Measurements from ENCODE around the gene CRKL.
A peak's percentile ranks its signal among the peaks of the same experiment; 100 is the strongest.
"Not testable (repeated sequence)": the region's sequence is repeated elsewhere in the genome, so short reads cannot be mapped to it uniquely, and the experiment has no call there.

CRKL gene

GRCh38 chr22:20916916-20917810 lies at the start of gene CRKL:
Gene CRKL (plus strand): TSS chr22:20917407. CDS start chr22:20917935, 528 bp downstream.
- peak; percentile 89 to 93 for DNase-seq (ENCODE audit: low read depth in 2 of 2)

GRCh38 chr22:20868025-20868962 lies 48.9 kb upstream of the CRKL start:
- no peak for DNase-seq (ENCODE audit: low read depth in 2 of 2)

DNA sequence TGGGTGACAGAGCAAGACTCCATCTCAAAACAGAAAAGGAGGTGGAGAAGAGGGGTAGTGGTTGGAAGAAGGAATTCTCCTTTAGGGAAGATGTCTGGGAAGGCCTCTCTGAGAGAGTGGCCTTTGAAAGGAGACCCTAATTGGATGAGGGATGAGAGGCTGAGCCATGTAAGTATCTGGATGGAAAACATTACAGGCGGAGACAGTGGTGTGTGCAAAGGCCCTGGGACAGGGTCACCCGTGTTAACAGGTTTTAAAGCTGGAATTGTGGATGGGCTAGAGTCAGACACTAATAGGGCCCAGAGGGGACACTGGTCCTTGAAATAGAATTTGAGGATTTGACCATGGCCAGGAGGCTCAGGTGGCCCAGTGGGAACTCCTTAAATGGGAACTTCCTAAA lies 48.0 kb upstream of the CRKL start:
- DNase-seq (ENCODE audit: low read depth in 2 of 2): no peak

- no peak for DNase-seq (ENCODE audit: low read depth in 2 of 2)
Measured at GRCh38 chr22:20873214-20873613, 44.0 kb upstream of the CRKL start.

GRCh38 chr22:20875296-20875695 lies 41.9 kb upstream of the CRKL start:
- DNase-seq (ENCODE audit: low read depth in 2 of 2): no peak

GRCh38 chr22:20877715-20878114 lies 39.5 kb upstream of the CRKL start:
- no peak for DNase-seq (ENCODE audit: low read depth in 2 of 2)

GRCh38 chr22:20881231-20881630 lies 36.0 kb upstream of the CRKL start:
- DNase-seq (ENCODE audit: low read depth in 2 of 2): no peak

DNA sequence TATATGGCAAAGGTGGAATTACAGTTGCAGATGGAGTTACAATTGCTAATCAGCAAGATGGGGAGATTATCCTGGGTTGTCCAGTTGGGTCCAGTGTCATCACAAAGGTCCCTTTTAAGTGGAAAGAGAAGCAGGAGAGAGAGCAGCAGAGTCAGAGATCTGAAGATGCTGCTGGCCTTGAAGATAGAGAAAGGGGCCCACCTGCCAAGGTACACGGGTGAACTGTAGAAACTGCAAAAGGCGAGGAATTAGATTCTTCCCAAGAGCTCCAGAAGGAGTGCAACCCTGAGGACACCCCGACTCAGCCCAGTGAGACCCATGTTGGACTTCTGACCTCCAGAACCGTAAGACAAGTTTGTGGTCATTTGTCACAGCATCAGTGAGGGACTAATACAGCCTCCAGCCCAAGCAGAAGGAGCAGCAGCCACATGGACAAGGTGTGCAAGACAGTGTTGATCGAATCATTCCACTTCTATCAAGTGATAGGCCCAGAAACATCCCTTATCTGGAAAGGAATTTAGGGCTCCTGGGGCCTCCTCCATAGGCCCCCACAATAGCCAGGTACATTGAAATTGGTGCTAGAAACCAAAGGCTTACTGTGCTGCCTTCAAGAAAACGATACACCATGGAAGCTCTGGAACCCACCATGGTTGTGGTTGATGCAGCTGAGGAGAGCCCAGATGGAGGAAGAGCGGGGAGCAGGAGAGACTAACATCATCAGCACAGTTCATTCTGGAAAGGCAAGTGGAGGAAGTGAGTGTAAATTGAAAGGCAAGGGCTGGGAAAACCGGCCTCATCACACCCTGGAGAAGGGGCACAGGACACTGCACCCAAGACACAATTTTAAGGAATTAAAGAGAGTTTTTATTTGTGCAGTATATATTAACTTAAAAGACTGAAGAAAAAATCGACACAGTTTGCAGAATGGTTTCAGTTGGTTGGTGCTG lies 35.1 kb upstream of the CRKL start:
- no peak for DNase-seq (ENCODE audit: low read depth in 2 of 2)

- no peak for DNase-seq (ENCODE audit: low read depth in 2 of 2)
Measured at GRCh38 chr22:20882855-20883254, 34.4 kb upstream of the CRKL start.

GRCh38 chr22:20884454-20884853 lies 32.8 kb upstream of the CRKL start:
- no peak for DNase-seq (ENCODE audit: low read depth in 2 of 2)

- DNase-seq (ENCODE audit: low read depth in 2 of 2): no peak
Measured at GRCh38 chr22:20885017-20885556, 32.1 kb upstream of the CRKL start.

DNA sequence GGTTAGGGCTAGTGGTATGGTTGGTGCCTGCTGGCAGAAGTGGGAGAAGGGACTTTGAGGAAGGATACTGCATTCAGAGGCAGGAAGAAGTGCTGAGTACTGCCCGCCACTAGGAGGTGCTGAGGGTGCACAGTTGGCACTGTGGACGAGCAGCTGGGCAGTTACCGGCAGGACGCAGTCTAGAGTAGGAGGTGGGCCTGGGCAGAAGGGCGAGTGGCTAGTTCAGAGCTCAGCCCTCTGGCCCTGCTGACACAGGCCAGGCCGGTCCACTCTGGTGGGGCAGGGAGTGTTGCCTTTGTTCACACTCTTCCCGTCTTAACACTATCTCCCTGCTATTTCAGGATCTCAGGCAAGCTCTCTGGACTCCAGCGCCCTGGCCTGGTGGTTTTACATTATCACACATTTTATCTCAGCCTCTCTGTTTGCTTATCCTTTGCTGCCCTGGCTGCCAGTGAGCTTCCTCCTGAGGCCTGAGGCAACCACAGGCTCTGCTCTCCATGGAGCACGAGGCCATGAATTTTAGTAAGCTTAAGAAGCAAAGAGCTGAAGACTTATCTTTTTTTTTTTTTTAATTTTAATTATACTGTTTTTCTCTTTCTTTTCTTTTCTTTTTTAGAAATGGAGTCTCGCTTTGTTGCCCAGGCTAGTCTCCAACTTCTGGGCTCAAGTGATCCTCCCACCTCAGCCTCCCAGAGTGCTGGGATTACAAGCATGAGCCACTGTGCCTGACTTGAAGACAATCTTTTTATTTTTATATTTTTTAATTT lies 31.5 kb upstream of the CRKL start:
- DNase-seq (ENCODE audit: low read depth in 2 of 2): peak; percentile 19 to 23

DNA sequence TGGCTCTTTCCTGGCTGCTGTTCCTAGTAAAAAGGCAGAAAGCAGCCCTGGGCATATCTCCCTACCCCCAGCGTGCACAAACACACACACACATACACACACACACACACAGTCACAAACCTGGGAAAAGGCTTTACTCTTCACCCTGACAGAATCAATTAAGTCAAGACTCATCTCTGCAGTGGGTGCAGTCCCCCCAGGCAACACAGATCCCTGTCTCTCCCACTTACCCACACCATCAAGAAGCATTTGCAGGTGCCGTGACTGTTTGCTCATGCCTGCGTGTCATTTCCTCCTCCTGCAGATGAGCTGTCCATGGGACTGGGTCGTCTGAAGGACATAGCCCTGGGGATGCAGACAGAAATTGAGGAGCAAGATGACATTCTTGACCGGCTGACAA lies 29.8 kb upstream of the CRKL start:
- DNase-seq (ENCODE audit: low read depth in 2 of 2): no peak

GRCh38 chr22:20889025-20889704 lies 28.0 kb upstream of the CRKL start:
- DNase-seq (ENCODE audit: low read depth in 2 of 2): no peak

- DNase-seq (ENCODE audit: low read depth in 2 of 2): no peak
Measured at GRCh38 chr22:20889904-20890540, 27.2 kb upstream of the CRKL start.

DNA sequence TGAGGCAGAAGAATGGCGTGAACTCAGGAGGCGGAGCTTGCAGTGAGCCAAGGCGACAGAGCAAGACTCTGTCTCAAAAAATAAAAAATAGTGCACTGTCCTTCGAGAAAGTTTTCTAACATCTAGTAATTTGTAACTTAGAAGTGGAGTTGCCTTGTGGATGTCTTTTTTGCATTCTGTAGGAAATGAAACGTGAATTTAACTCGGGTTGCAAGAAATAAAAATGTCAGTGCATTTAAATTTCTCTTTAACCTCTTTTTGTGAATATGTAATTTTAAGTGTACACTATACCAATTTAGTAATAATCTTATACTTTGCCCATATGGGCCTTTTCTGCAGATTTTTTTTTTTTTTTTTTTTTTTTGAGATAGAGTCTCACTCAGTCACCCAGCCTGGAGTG lies 26.2 kb upstream of the CRKL start:
- no peak for DNase-seq (ENCODE audit: low read depth in 2 of 2)

DNA sequence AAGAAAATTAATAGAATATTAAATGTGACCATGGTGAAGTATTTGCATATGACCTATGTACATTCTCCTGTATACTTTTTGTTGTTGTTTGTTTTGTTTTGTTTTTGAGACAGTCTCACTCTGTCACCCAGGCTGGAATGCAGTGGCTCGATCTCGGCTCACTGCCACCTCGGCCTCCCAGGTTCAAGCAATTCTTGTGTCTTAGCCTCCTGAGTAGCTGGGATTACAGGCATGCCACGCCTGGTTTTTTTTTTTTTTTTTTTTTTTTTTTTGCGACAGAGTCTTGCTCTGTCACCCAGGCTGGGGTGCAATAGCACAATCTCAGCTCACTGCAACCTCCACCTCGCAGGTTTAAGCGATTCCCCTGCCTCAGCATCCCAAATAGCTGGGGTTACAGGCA lies 19.5 kb upstream of the CRKL start:
- not testable (repeated sequence) for DNase-seq (ENCODE audit: low read depth in 2 of 2)

DNA sequence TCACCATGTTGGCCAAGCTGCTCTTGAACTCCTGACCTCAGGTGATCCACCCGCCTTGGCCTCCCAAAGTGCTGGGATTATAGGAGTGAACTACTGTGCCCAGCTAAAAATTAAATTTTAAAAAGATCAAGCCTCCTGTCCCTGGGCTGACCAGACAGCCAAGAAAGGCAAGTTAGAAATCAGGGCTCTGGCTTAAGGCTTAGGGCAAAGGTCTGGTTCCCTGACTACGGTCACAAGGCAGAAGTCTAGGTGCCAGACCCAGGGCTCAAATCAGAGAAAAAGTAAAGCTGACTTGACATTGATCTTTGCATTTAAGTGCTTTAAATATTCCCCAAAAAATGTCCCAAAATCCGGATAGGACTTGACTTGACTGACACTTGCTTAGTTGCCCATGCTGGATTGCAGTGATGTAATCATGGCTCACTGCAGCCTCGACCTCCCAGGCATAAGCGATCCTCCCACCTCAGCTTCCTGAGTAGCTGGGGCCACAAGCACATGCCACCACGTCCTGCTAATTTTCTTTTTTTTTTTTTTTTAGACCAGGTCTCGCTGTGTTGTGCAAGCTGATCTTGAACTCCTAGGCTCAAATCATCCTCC lies 17.3 kb upstream of the CRKL start:
- DNase-seq (ENCODE audit: low read depth in 2 of 2): no peak

Measured in stimulated activated CD8-positive, alpha-beta memory T cell treated with anti-CD3 and anti-CD28 coated beads, Interleukin-2, amount 100 ng/mL, for 48 hours (primary cell).